Naive B cell (primary cell): ENCODE measurements around the gene TUBB2A. TPM values are rescaled to one million over a fixed set of nuclear protein-coding genes. Genes with fewer than 3 reads are reported as not detected.
A peak's percentile ranks its signal among the peaks of the same experiment; 100 is the strongest.
"Not testable (repeated sequence)": the region's sequence is repeated elsewhere in the genome, so short reads cannot be mapped to it uniquely, and the experiment has no call there.

Experiments used
- ATAC-seq, 2 donors: fragments of 150-1000 bp; cut with Tn5 transposase; 2 replicates each; pipeline ENCODE4 v1.10.0; 2021; ENCODE audit warnings: low read depth in 2 of 2, mild to moderate bottlenecking in 2 of 2, moderate library complexity in 2 of 2
- DNase-seq: peaks from one replicate; pipeline ENCODE4 v3.0.0; 2022
- H3K27ac Mint-ChIP-seq, 6 donors: one replicate each; pipeline ENCODE4 v1.8.0; 2020 to 2022; ENCODE audit warnings: mild to moderate bottlenecking in 6 of 6, mixed read lengths in 6 of 6, moderate library complexity in 5 of 6, inconsistent platforms in 2 of 6
- H3K27me3 Mint-ChIP-seq, 3 donors: one replicate each; pipeline ENCODE4 v1.8.0; 2021 to 2022; ENCODE audit warnings: mixed read lengths in 3 of 3, mild to moderate bottlenecking in 1 of 3
- H3K36me3 Mint-ChIP-seq, 2 donors: one replicate each; pipeline ENCODE4 v1.8.0; 2020 to 2022; ENCODE audit warnings: mixed read lengths in 2 of 2, inconsistent platforms in 1 of 2, mild to moderate bottlenecking in 1 of 2
- H3K4me1 Mint-ChIP-seq, 3 donors: one replicate each; pipeline ENCODE4 v1.8.0; 2020 to 2022; ENCODE audit warnings: mixed read lengths in 3 of 3, inconsistent platforms in 1 of 3, mild to moderate bottlenecking in 1 of 3, moderate library complexity in 1 of 3
- H3K4me3 Mint-ChIP-seq, 8 donors: one replicate each; pipeline ENCODE4 v1.8.0; 2020 to 2022; ENCODE audit warnings: mild to moderate bottlenecking in 8 of 8, mixed read lengths in 8 of 8, moderate library complexity in 8 of 8, inconsistent platforms in 2 of 8
- H3K9me3 Mint-ChIP-seq, 7 donors: one replicate each; pipeline ENCODE4 v1.8.0; 2020 to 2022; ENCODE audit warnings: mixed read lengths in 7 of 7, mild to moderate bottlenecking in 5 of 7, inconsistent platforms in 2 of 7, moderate library complexity in 1 of 7
- polyA plus RNA-seq, 6 donors: library from polyadenylated mRNA; unstranded; fragments of 300-500 nt; fragmentation: Illumina TruSeq; gene quantifications; one replicate each; pipeline ENCODE4 v1.2.3, GENCODE V29; 2021; ENCODE audit warnings: low read depth in 6 of 6

TUBB2A gene
- polyA plus RNA-seq = 1 to 10 TPM; 2.5 to 7.9 (median 6.7) TPM

DNA sequence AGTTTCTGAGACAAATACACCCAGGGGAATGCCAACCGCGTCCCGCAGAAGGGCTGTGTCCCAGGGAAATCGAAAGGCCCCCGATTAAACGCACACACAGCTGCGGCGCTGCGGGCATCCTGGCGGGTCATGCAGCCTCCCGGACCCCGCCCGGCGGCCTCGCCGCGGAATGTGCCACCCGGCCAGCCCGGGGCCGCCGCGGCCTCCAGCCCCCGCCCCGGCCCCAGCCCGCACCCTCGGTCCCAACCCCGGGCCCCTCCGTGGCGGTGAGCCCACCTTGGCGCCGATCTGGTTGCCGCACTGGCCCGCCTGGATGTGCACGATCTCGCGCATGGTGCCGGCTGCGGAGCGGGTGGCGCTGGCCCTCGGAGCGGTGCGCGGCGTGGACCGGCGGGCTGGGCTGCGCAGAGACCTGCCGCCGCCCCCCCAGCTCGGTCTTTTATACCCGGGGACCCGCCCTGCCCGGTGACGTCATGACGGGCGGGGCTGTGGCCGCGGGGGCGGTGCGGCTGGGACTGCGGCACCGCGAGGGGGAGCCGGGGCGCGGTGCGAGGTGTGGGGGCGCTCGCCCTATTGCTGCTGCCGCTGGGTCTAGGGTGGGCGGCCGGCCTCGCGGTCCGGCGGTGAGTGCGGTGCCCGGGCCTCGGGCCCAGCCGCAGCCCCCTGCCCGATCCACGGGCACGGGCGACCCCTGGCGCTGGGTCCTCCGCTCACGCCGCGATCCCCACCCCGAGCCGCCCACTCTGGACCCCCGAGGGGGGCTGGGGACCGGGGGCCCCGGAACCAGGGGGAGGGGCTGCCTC, at the start of gene TUBB2A:
TUBB2A (minus strand) TSS at position 414 of the 803 bp plus-strand sequence; CDS start at position 333, 81 bp downstream.
- peak within 1 kb of the TSS; percentile 81 to 95 (median 91) for H3K27ac Mint-ChIP-seq
- H3K27me3 Mint-ChIP-seq = peaks cover 0 to 9% (median 8%) of the 10 kb centered on the region in 3 donors
- peak within 1 kb of the TSS; percentile 77 to 97 (median 92) for H3K4me3 Mint-ChIP-seq
- no peaks in the 10 kb centered on the region for H3K36me3 Mint-ChIP-seq
- DNase-seq (peak; percentile 90), ATAC-seq (peak; percentile 86 to 88)
- peaks cover 16 to 38% (median 29%) of the 10 kb centered on the region in 3 donors for H3K4me1 Mint-ChIP-seq
- H3K9me3 Mint-ChIP-seq = no peaks in the 10 kb centered on the region

DNA sequence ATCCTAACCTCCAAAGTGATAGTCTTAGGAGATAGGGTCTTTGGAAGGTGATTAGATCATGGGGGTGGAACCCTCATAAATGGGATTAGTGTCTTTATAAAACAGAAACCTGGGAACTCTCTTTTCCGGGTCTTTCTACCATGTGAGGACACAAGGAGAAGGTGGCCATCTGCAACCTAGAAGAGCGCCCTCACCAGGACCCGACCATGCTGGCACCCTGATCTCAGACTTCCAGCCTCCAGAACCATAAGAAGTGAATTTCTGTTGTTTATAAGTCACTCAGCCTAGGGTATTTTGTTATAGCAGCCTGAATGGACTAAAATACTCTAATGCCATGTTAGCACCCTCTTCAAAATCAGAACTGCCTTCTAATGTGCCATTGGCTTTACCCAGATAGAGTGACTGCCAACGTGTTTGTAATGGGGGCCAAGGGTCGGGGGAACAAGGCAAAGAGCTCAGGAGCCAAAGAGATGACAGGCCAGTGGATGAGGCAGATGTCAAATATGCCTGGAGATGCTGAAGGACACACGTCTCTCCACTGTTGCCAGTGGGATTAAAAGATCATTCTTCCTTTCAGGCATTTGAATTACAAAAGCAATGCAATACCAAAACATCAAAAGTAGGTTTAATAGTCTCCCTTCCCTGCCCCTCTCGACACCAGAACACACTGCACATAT, 49.1 kb upstream of the TUBB2A start:
- H3K27me3 Mint-ChIP-seq = peaks cover 10 to 44% (median 22%) of the 10 kb centered on the region in 3 donors
- no peak overlapping the region for H3K4me3 Mint-ChIP-seq
- H3K4me1 Mint-ChIP-seq = peaks cover 18 to 24% (median 20%) of the 10 kb centered on the region in 3 donors
- DNase-seq (no peak), ATAC-seq (no peak)
- H3K36me3 Mint-ChIP-seq = peaks cover 9 to 34% of the 10 kb centered on the region in 2 donors
- peak overlapping the region in 1 of 6 donors; percentile 18 for H3K27ac Mint-ChIP-seq
- peaks cover 4 to 29% (median 14%) of the 10 kb centered on the region in 7 donors for H3K9me3 Mint-ChIP-seq

- no peak overlapping the region for H3K4me3 Mint-ChIP-seq
- ATAC-seq (no peak), DNase-seq (no peak)
- H3K36me3 Mint-ChIP-seq = peaks cover 9 to 34% of the 10 kb centered on the region in 2 donors
- H3K27me3 Mint-ChIP-seq = peaks cover 10 to 44% (median 22%) of the 10 kb centered on the region in 3 donors
- peaks cover 18 to 24% (median 20%) of the 10 kb centered on the region in 3 donors for H3K4me1 Mint-ChIP-seq
- peak overlapping the region in 1 of 6 donors; percentile 18 for H3K27ac Mint-ChIP-seq
- H3K9me3 Mint-ChIP-seq = peaks cover 4 to 31% (median 14%) of the 10 kb centered on the region in 7 donors
Measured at GRCh38 chr6:3205913-3206312, 48.6 kb upstream of the TUBB2A start.

DNA sequence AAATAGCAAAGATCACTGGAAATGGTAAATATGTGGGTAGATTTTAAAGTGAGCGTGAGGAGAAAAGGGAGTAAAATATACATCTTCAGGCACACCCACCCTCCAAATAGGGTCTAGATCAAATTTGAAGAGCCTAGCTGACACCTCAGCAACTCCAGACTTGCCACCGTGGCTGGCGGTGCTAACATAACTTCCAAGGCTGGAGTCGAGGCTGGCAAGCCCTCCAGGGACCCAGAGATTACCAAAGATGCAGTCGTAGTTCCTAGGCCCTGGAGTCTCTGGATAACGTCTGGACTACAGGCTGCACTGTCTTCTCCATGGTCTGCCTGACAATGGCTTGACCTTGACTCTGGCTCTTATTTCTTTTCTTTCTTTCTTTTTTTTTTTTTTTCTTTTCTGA, 47.6 kb upstream of the TUBB2A start:
- DNase-seq (no peak), ATAC-seq (no peak)
- peak overlapping the region in 1 of 8 donors; percentile 50 for H3K4me3 Mint-ChIP-seq
- peaks cover 8 to 39% (median 14%) of the 10 kb centered on the region in 7 donors for H3K9me3 Mint-ChIP-seq
- peaks cover 18 to 24% (median 20%) of the 10 kb centered on the region in 3 donors for H3K4me1 Mint-ChIP-seq
- no peak overlapping the region for H3K27ac Mint-ChIP-seq
- peaks cover 9 to 47% (median 29%) of the 10 kb centered on the region in 3 donors for H3K27me3 Mint-ChIP-seq
- H3K36me3 Mint-ChIP-seq = peaks cover 14 to 42% of the 10 kb centered on the region in 2 donors

GRCh38 chr6:3202999-3203696, 45.8 kb upstream of the TUBB2A start:
- Mint-ChIP-seq H3K9me3 (peaks cover 8 to 49% (median 17%) of the 10 kb centered on the region in 7 donors), H3K27me3 (peaks cover 0 to 35% (median 19%) of the 10 kb centered on the region in 3 donors), H3K4me3 (peak overlapping the region in 3 of 8 donors; percentile 1 to 51 (median 25)), H3K4me1 (peaks cover 18 to 24% (median 20%) of the 10 kb centered on the region in 3 donors), H3K27ac (peak overlapping the region in 1 of 6 donors; percentile 51), H3K36me3 (peaks cover 14 to 42% of the 10 kb centered on the region in 2 donors)
- DNase-seq = no peak
- no peak for ATAC-seq

GRCh38 chr6:3201388-3201787, 44.0 kb upstream of the TUBB2A start:
- Mint-ChIP-seq H3K36me3 (peaks cover 14 to 35% of the 10 kb centered on the region in 2 donors), H3K4me1 (peaks cover 18 to 24% (median 20%) of the 10 kb centered on the region in 3 donors), H3K9me3 (peaks cover 8 to 49% (median 17%) of the 10 kb centered on the region in 7 donors), H3K27me3 (peaks cover 0 to 17% (median 11%) of the 10 kb centered on the region in 3 donors), H3K27ac (no peak overlapping the region), H3K4me3 (peak overlapping the region in 1 of 8 donors; percentile 25)
- ATAC-seq (no peak), DNase-seq (no peak)

GRCh38 chr6:3200682-3201081, 43.3 kb upstream of the TUBB2A start:
- peaks cover 14 to 29% of the 10 kb centered on the region in 2 donors for H3K36me3 Mint-ChIP-seq
- H3K4me3 Mint-ChIP-seq = no peak overlapping the region
- peaks cover 18 to 24% (median 20%) of the 10 kb centered on the region in 3 donors for H3K4me1 Mint-ChIP-seq
- peaks cover 0 to 13% (median 8%) of the 10 kb centered on the region in 3 donors for H3K27me3 Mint-ChIP-seq
- no peak for DNase-seq
- no peak overlapping the region for H3K27ac Mint-ChIP-seq
- H3K9me3 Mint-ChIP-seq = peaks cover 8 to 42% (median 17%) of the 10 kb centered on the region in 7 donors
- no peak for ATAC-seq

- peaks cover 0 to 13% (median 8%) of the 10 kb centered on the region in 3 donors for H3K27me3 Mint-ChIP-seq
- H3K4me3 Mint-ChIP-seq = no peak overlapping the region
- ATAC-seq (no peak), DNase-seq (no peak)
- H3K4me1 Mint-ChIP-seq = peaks cover 12 to 17% (median 14%) of the 10 kb centered on the region in 3 donors
- peaks cover 6 to 35% (median 12%) of the 10 kb centered on the region in 7 donors for H3K9me3 Mint-ChIP-seq
- H3K27ac Mint-ChIP-seq = no peak overlapping the region
- H3K36me3 Mint-ChIP-seq = peaks cover 8 to 22% of the 10 kb centered on the region in 2 donors
Measured at GRCh38 chr6:3199382-3199781, 42.0 kb upstream of the TUBB2A start.

DNA sequence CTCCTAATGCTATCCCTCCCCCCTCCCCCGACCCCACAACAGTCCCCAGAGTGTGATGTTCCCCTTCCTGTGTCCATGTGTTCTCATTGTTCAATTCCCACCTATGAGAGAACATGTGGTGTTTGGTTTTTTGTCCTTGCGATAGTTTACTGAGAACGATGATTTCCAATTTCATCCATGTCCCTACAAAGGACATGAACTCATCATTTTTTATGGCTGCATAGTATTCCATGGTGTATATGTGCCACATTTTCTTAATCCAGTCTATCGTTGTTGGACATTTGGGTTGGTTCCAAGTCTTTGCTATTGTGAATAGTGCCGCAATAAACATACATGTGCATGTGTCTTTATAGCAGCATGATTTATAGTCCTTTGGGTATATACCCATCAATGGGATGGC, 40.4 kb upstream of the TUBB2A start:
- Mint-ChIP-seq H3K27me3 (peaks cover 0 to 13% (median 8%) of the 10 kb centered on the region in 3 donors), H3K9me3 (peaks cover 0 to 21% (median 4%) of the 10 kb centered on the region in 7 donors)
- not testable (repeated sequence) for DNase-seq, ATAC-seq, H3K4me3 Mint-ChIP-seq, H3K4me1 Mint-ChIP-seq, H3K36me3 Mint-ChIP-seq, H3K27ac Mint-ChIP-seq

DNA sequence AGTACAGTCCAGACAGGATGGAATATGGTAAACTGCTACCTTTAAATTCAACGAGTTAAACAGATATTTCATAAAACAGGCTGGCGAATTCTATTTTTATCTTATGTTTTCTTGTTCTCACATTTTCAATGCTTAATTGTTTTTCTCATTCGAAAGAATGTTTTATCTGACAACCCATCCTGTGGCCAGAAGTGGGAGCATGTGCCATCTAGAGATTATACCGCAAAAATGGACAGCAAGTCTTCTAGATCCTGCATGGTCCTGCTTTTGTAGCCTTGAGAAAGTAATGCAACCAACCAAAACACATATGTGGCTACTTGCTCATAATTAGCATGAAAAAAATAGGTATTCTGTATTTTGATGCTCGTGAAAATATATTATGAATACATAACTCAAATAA, 39.4 kb upstream of the TUBB2A start:
- no peak overlapping the region for H3K4me3 Mint-ChIP-seq
- no peaks in the 10 kb centered on the region for H3K4me1 Mint-ChIP-seq
- peaks cover 4 to 8% of the 10 kb centered on the region in 2 donors for H3K36me3 Mint-ChIP-seq
- DNase-seq (no peak), ATAC-seq (no peak)
- H3K27me3 Mint-ChIP-seq = peaks cover 0 to 13% (median 8%) of the 10 kb centered on the region in 3 donors
- H3K9me3 Mint-ChIP-seq = peaks cover 0 to 20% (median 4%) of the 10 kb centered on the region in 7 donors
- H3K27ac Mint-ChIP-seq = no peak overlapping the region

DNA sequence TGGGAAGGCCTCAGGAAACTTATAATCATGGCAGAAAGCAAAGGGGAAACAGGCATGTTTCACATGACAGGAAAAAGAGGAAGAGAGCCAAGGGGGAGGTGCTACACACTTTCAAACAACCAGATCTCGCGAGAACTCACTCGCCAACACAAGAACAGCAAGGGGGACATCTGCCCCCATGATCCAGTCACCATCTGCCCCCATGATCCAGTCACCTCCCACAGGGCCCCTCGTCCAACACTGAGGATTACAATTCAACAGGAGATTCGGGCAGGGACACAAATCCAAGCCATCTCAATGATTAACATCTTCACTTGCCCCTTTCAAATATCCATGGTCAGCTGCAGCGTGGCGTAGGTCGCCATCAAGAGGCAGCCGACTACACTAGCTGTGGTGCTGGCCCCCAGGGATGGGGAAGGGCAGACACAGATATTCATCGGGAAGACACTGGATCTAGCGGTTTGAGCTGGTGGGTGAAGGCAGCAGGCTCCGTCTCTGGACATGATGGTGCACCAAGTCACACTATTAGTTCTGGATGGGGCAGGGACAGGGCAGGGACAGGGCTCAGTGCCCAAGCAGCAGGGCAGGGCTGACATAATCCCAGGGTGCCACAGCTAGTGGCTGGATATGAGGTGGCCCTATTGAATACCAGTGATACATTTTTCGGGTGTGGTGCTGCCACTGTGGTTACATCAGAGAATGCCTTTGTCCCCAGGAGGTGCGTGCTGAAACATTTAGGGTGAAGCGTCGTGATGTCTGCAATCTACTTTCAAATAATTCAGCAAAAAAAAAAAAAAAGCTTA, 38.6 kb upstream of the TUBB2A start:
- H3K4me3 Mint-ChIP-seq = no peak overlapping the region
- H3K27ac Mint-ChIP-seq = no peak overlapping the region
- peaks cover 4 to 8% of the 10 kb centered on the region in 2 donors for H3K36me3 Mint-ChIP-seq
- H3K4me1 Mint-ChIP-seq = no peaks in the 10 kb centered on the region
- ATAC-seq = no peak
- no peak for DNase-seq
- peaks cover 0 to 18% (median 4%) of the 10 kb centered on the region in 7 donors for H3K9me3 Mint-ChIP-seq
- peaks cover 0 to 13% (median 8%) of the 10 kb centered on the region in 3 donors for H3K27me3 Mint-ChIP-seq

DNA sequence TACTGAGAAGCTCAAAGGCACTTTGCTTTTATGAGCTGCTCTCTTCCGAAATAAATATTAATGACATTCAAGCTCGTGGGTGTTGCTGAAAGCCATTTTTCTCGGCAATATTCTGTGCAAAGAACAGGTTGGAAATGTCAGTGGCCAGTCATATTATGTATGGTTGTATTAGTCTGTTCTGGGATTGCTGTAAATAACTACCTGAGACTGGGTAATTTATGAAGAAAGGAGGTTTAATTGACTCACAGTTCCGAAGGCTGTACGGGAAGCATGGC, 38.0 kb upstream of the TUBB2A start:
- ATAC-seq (no peak), DNase-seq (no peak)
- Mint-ChIP-seq H3K4me3 (no peak overlapping the region), H3K27me3 (peaks cover 0 to 14% (median 5%) of the 10 kb centered on the region in 3 donors), H3K4me1 (no peaks in the 10 kb centered on the region), H3K36me3 (peaks cover 3 to 4% of the 10 kb centered on the region in 2 donors), H3K27ac (no peak overlapping the region), H3K9me3 (peaks cover 0 to 13% (median 1%) of the 10 kb centered on the region in 7 donors)
